Naive thymus-derived CD8-positive, alpha-beta T cell (primary cell): ENCODE data around the gene TBX18. TPM values are rescaled to one million over a fixed set of nuclear protein-coding genes. Genes with fewer than 3 reads are reported as not detected.

Experiments used
- ATAC-seq, 2 donors: fragments of 150-1000 bp; cut with Tn5 transposase in 1 of 2; sonication (Bioruptor Pico), chemical (Tn5 transposase) in 1 of 2; 1 replicate in 1 of 2; 2 replicates in 1 of 2; pipeline ENCODE4 v1.10.0; 2021; ENCODE audit warnings: mild to moderate bottlenecking in 2 of 2, moderate library complexity in 2 of 2
- POLR2A ChIA-PET: fragments of 350-600 bp; sonication (Branson Sonifier 250); formaldehyde crosslinking; loops from one replicate; lab custom pipeline; 2021; ENCODE audit warnings: antibody characterized with exemption; lab: Charles Lee
- DNase-seq, 10 donors: peaks; one replicate each; pipeline versions ENCODE4 v3.0.0 to v3.0.0-alpha.2; 2020 to 2022
- H3K27ac Mint-ChIP-seq, 10 donors: one replicate each; pipeline ENCODE4 v1.8.0; 2020 to 2022; ENCODE audit warnings: mild to moderate bottlenecking in 10 of 10, mixed read lengths in 10 of 10, moderate library complexity in 4 of 10, inconsistent platforms in 1 of 10
- H3K27me3 Mint-ChIP-seq, 5 donors: one replicate each; pipeline ENCODE4 v1.8.0; 2021 to 2022; ENCODE audit warnings: mixed read lengths in 5 of 5
- H3K36me3 Mint-ChIP-seq, 3 donors: one replicate each; pipeline ENCODE4 v1.8.0; 2020 to 2022; ENCODE audit warnings: mixed read lengths in 3 of 3, mild to moderate bottlenecking in 2 of 3, inconsistent platforms in 1 of 3
- H3K4me1 Mint-ChIP-seq, 4 donors: one replicate each; pipeline ENCODE4 v1.8.0; 2021 to 2022; ENCODE audit warnings: mixed read lengths in 4 of 4
- H3K4me3 Mint-ChIP-seq, 10 donors: one replicate each; pipeline ENCODE4 v1.8.0; 2020 to 2022; ENCODE audit warnings: mild to moderate bottlenecking in 10 of 10, mixed read lengths in 10 of 10, moderate library complexity in 6 of 10, inconsistent platforms in 1 of 10
- H3K9me3 Mint-ChIP-seq, 9 donors: one replicate each; pipeline ENCODE4 v1.8.0; 2020 to 2022; ENCODE audit warnings: mixed read lengths in 9 of 9, mild to moderate bottlenecking in 3 of 9, inconsistent platforms in 1 of 9, moderate library complexity in 1 of 9
- polyA plus RNA-seq, 3 donors: library from polyadenylated mRNA; unstranded; fragments of 300-500 nt; fragmentation: Illumina TruSeq; gene quantifications; one replicate each; pipeline ENCODE4 v1.2.3, GENCODE V29; 2021
- total RNA-seq, 8 experiments: library from RNA in 2 of 8; stranded (reverse) in 2 of 8; gene quantifications; one replicate each; pipeline ENCODE4 v1.2.3 and lab custom pipeline; 2021 to 2026

The TBX18 gene
- total and polyA plus RNA-seq, 5 experiments from 2014 or later: not detected

- Mint-ChIP-seq H3K4me1 (no peaks in the 10 kb centered on the region), H3K27me3 (no peaks in the 10 kb centered on the region), H3K36me3 (no peaks in the 10 kb centered on the region), H3K9me3 (peaks cover 0 to 8% (median 0%) of the 10 kb centered on the region in 9 donors), H3K4me3 (no peak overlapping the region), H3K27ac (no peak overlapping the region)
- ATAC-seq: no peak
- DNase-seq: no peak
- POLR2A ChIA-PET: no interaction called here
Measured at GRCh38 chr6:84645563-84646266, 118.7 kb downstream of the TBX18 start.

- Mint-ChIP-seq H3K36me3 (no peaks in the 10 kb centered on the region), H3K27me3 (no peaks in the 10 kb centered on the region), H3K27ac (no peak overlapping the region), H3K4me1 (no peaks in the 10 kb centered on the region), H3K9me3 (peaks cover 0 to 8% (median 0%) of the 10 kb centered on the region in 9 donors), H3K4me3 (no peak overlapping the region)
- ATAC-seq: no peak
- POLR2A ChIA-PET: no interaction called here
- DNase-seq: no peak
Measured at GRCh38 chr6:84645000-84645399, 119.4 kb downstream of the TBX18 start.

GRCh38 chr6:84643778-84644177, 120.6 kb downstream of the TBX18 start:
- H3K4me3 Mint-ChIP-seq: no peak overlapping the region
- no peaks in the 10 kb centered on the region for H3K36me3 Mint-ChIP-seq

GRCh38 chr6:84641076-84641475, 123.3 kb downstream of the TBX18 start:
- ATAC-seq (no peak), DNase-seq (no peak)
- Mint-ChIP-seq H3K4me3 (no peak overlapping the region), H3K4me1 (no peaks in the 10 kb centered on the region), H3K27ac (no peak overlapping the region), H3K36me3 (peaks cover 0 to 9% (median 0%) of the 10 kb centered on the region in 3 donors), H3K9me3 (peaks cover 0 to 17% (median 5%) of the 10 kb centered on the region in 9 donors), H3K27me3 (peaks cover 0 to 4% (median 0%) of the 10 kb centered on the region in 5 donors)
- POLR2A ChIA-PET: no interaction called here

More at GRCh38 chr6:84643778-84644177, 120.6 kb downstream of the TBX18 start:
- peaks cover 0 to 4% (median 0%) of the 10 kb centered on the region in 5 donors for H3K27me3 Mint-ChIP-seq
- H3K27ac Mint-ChIP-seq: no peak overlapping the region
- ATAC-seq (no peak), DNase-seq (no peak)
- peaks cover 0 to 8% (median 0%) of the 10 kb centered on the region in 9 donors for H3K9me3 Mint-ChIP-seq
- no peaks in the 10 kb centered on the region for H3K4me1 Mint-ChIP-seq
- POLR2A ChIA-PET: no interaction called here

- no peak for ATAC-seq
- no peak for DNase-seq
- POLR2A ChIA-PET: no interaction called here
- Mint-ChIP-seq H3K27ac (no peak overlapping the region), H3K27me3 (peaks cover 0 to 4% (median 0%) of the 10 kb centered on the region in 5 donors), H3K36me3 (peaks cover 0 to 9% (median 0%) of the 10 kb centered on the region in 3 donors), H3K4me1 (no peaks in the 10 kb centered on the region), H3K9me3 (peaks cover 0 to 17% (median 5%) of the 10 kb centered on the region in 9 donors), H3K4me3 (no peak overlapping the region)
Measured at GRCh38 chr6:84639396-84639795, 125.0 kb downstream of the TBX18 start.

- H3K27ac Mint-ChIP-seq: no peak overlapping the region
- peaks cover 0 to 17% (median 7%) of the 10 kb centered on the region in 9 donors for H3K9me3 Mint-ChIP-seq
- POLR2A ChIA-PET: no interaction called here
- ATAC-seq (no peak), DNase-seq (no peak)
- H3K4me1 Mint-ChIP-seq: no peaks in the 10 kb centered on the region
- H3K36me3 Mint-ChIP-seq: peaks cover 0 to 9% (median 0%) of the 10 kb centered on the region in 3 donors
- peaks cover 0 to 4% (median 0%) of the 10 kb centered on the region in 5 donors for H3K27me3 Mint-ChIP-seq
- no peak overlapping the region for H3K4me3 Mint-ChIP-seq
Measured at GRCh38 chr6:84638286-84638685, 126.1 kb downstream of the TBX18 start.
